Liver (tissue), 9 donors: ENCODE measurements around the gene CAMK1D. TPM values are rescaled to one million over a fixed set of nuclear protein-coding genes. Genes with fewer than 3 reads are reported as not detected.

Experiments used
- DNase-seq: peaks from one replicate; pipeline ENCODE4 v3.0.0-alpha.2; 2017; ENCODE audit warnings: low spot score
- H3K27ac ChIP-seq, 2 donors: one replicate each; pipeline ENCODE4 v1.7.0; 2013; ENCODE audit warnings: inconsistent platforms in 2 of 2, low read length in 2 of 2, control low read depth in 1 of 2, low read depth in 1 of 2, mild to moderate bottlenecking in 1 of 2
- H3K27me3 ChIP-seq, 4 donors: one replicate each; pipeline versions ENCODE4 v1.6.1 to v1.7.0; 2013; ENCODE audit warnings: low read length in 3 of 4, inconsistent platforms in 1 of 4, mild to moderate bottlenecking in 1 of 4, moderate library complexity in 1 of 4; ENCODE audit not compliant: control insufficient read depth in 4 of 4, insufficient read depth in 4 of 4
- H3K36me3 ChIP-seq, 4 donors: one replicate each; pipeline versions ENCODE4 v1.6.1 to v1.7.0; 2013; ENCODE audit warnings: low read length in 3 of 4, mild to moderate bottlenecking in 3 of 4, low read depth in 1 of 4, moderate library complexity in 1 of 4; ENCODE audit not compliant: control insufficient read depth in 4 of 4, insufficient read depth in 3 of 4
- H3K4me1 ChIP-seq, 4 donors: one replicate each; pipeline versions ENCODE4 v1.6.1 to v1.7.0; 2013; ENCODE audit warnings: low read length in 3 of 4, mild to moderate bottlenecking in 3 of 4, moderate library complexity in 1 of 4; ENCODE audit not compliant: control insufficient read depth in 4 of 4, insufficient read depth in 4 of 4
- H3K4me3 ChIP-seq, 3 donors: one replicate each; pipeline versions ENCODE4 v1.6.1 to v1.7.0; 2013; ENCODE audit warnings: low read length in 3 of 3, control low read depth in 1 of 3, low read depth in 1 of 3, mild to moderate bottlenecking in 1 of 3
- H3K9ac ChIP-seq, 2 donors: one replicate each; pipeline ENCODE4 v1.7.0; 2013; ENCODE audit warnings: low read length in 2 of 2, mild to moderate bottlenecking in 2 of 2, moderate library complexity in 2 of 2, control low read depth in 1 of 2, low read depth in 1 of 2
- H3K9me3 ChIP-seq, 4 donors: one replicate each; pipeline versions ENCODE4 v1.6.1 to v1.7.0; 2013; ENCODE audit warnings: low read length in 3 of 4; ENCODE audit not compliant: control insufficient read depth in 4 of 4
- ATF3 ChIP-seq: IDR thresholded peaks from 2 replicates; pipeline ENCODE4 v1.6.1; 2016; ENCODE audit warnings: antibody characterized with exemption
- CTCF ChIP-seq: fragments of 150-350 bp; IDR thresholded peaks from 2 replicates; pipeline ENCODE4 v1.5.1; 2017; ENCODE audit warnings: improper control_type of control experiment, low read depth, low read length; ENCODE audit not compliant: missing input control
- EGR1 ChIP-seq, 2 donors: IDR thresholded peaks; 2 replicates each; pipeline ENCODE4 v1.6.1; 2016 to 2018; ENCODE audit warnings: antibody characterized with exemption in 2 of 2, low read depth in 2 of 2
- FOXA1 ChIP-seq: IDR thresholded peaks from 2 replicates; pipeline ENCODE4 v1.6.1; 2016; ENCODE audit warnings: antibody characterized with exemption
- FOXA2 ChIP-seq: IDR thresholded peaks from 2 replicates; pipeline ENCODE4 v1.6.1; 2016; ENCODE audit warnings: antibody characterized with exemption
- GABPA ChIP-seq, 2 donors: IDR thresholded peaks in 1 of 2; conservative IDR thresholded peaks in 1 of 2; 2 replicates each; pipeline ENCODE4 v1.6.1; 2016; ENCODE audit warnings: antibody characterized with exemption in 2 of 2, mild to moderate bottlenecking in 1 of 2, moderate library complexity in 1 of 2
- HNF4A ChIP-seq, 2 donors: conservative IDR thresholded peaks; 2 replicates each; pipeline ENCODE4 v1.6.1; 2016; ENCODE audit warnings: antibody characterized with exemption in 2 of 2, mild to moderate bottlenecking in 2 of 2
- HNF4G ChIP-seq: IDR thresholded peaks from 2 replicates; pipeline ENCODE4 v1.6.1; 2016; ENCODE audit warnings: antibody characterized with exemption
- JUND ChIP-seq, 2 donors: IDR thresholded peaks; 2 replicates each; pipeline ENCODE4 v1.6.1; 2016; ENCODE audit warnings: antibody characterized with exemption in 2 of 2
- MAX ChIP-seq: IDR thresholded peaks from 2 replicates; pipeline ENCODE4 v1.6.1; 2016; ENCODE audit warnings: antibody characterized with exemption
- NR2F2 ChIP-seq: IDR thresholded peaks from 2 replicates; pipeline ENCODE4 v1.6.1; 2016; ENCODE audit warnings: antibody characterized with exemption
- RAD21 ChIP-seq, 2 donors: IDR thresholded peaks; 2 replicates each; pipeline ENCODE4 v1.6.1; 2016; ENCODE audit warnings: antibody characterized with exemption in 2 of 2, mild to moderate bottlenecking in 2 of 2
- REST ChIP-seq: IDR thresholded peaks from 2 replicates; pipeline ENCODE4 v1.6.1; 2016; ENCODE audit warnings: antibody characterized with exemption, mild to moderate bottlenecking
- RXRA ChIP-seq, 2 donors: IDR thresholded peaks; 2 replicates each; pipeline ENCODE4 v1.6.1; 2017 to 2018; ENCODE audit warnings: antibody characterized with exemption in 2 of 2, mild to moderate bottlenecking in 1 of 2
- SP1 ChIP-seq: IDR thresholded peaks from 2 replicates; pipeline ENCODE4 v1.6.1; 2018; ENCODE audit warnings: antibody characterized with exemption, mild to moderate bottlenecking
- TAF1 ChIP-seq: conservative IDR thresholded peaks from 2 replicates; pipeline ENCODE4 v1.6.1; 2016; ENCODE audit warnings: antibody characterized with exemption, mild to moderate bottlenecking
- YY1 ChIP-seq: IDR thresholded peaks from 2 replicates; pipeline ENCODE4 v1.6.1; 2016; ENCODE audit warnings: antibody characterized with exemption, mild to moderate bottlenecking
- ZBTB33 ChIP-seq: IDR thresholded peaks from 2 replicates; pipeline ENCODE4 v1.6.1; 2016; ENCODE audit warnings: antibody characterized with exemption
- WGBS: extraction: QIAGEN DNeasy Blood & Tissue Kit; methylation state at CpG from one replicate; pipeline ENCODE4 v1.1.7; 2013; 5-methylcytosine and 5-hydroxymethylcytosine counted together
- polyA plus RNA-seq, 2 donors: library from polyadenylated mRNA; stranded (reverse) in 1 of 2; unstranded in 1 of 2; fragments of 200-250 nt in 1 of 2; fragments of >200 nt in 1 of 2; fragmentation: Nextera tagmentation in 1 of 2; extraction: Ambion mirVana in 1 of 2; gene quantifications; one replicate each; pipeline versions ENCODE4 v1.2.1 to v1.2.3, GENCODE V29; 2013 to 2015
- total RNA-seq, 2 donors: library from RNA; depleted of rRNA; stranded (reverse); fragments of >200 nt; gene quantifications; one replicate each; pipeline ENCODE4 v1.2.3, GENCODE V29; 2014
- donor health status: healthy.
- donor health status: healthy.
- donor health status: healthy.
- donor health status: healthy.
- donor health status: healthy.

CAMK1D gene
- total and polyA plus RNA-seq, 4 donors: 2.7 to 10.1 (median 4.2) TPM

GRCh38 chr10:12625393-12626023 is 276.2 kb downstream of the CAMK1D start:
- TF ChIP-seq FOXA1: no peak
- TF ChIP-seq REST: no peak
- no peak for TF ChIP-seq RAD21 (IDR thresholded peaks at IDR 0.05)
- no peak for TF ChIP-seq JUND (IDR thresholded peaks at IDR 0.05)
- TF ChIP-seq SP1: no peak
- no peak for TF ChIP-seq TAF1
- TF ChIP-seq RXRA (IDR thresholded peaks at IDR 0.05): no peak
- TF ChIP-seq MAX: no peak
- no peak for TF ChIP-seq NR2F2
- TF ChIP-seq HNF4G: no peak
- no peak for TF ChIP-seq EGR1 (IDR thresholded peaks at IDR 0.05; ENCODE audit: low read depth in 2 of 2)
- TF ChIP-seq CTCF: no peak
- TF ChIP-seq HNF4A (conservative IDR thresholded peaks at IDR 0.05): no peak
- TF ChIP-seq YY1: no peak
- no peak for TF ChIP-seq ATF3
- no peak for TF ChIP-seq ZBTB33
- no peak for TF ChIP-seq GABPA (IDR thresholded peaks at IDR 0.05 in 1 of 2, conservative IDR thresholded peaks at IDR 0.05 in 1 of 2)
- no peak for TF ChIP-seq FOXA2
- H3K9me3 ChIP-seq: no peaks in the 10 kb centered on the region

More at GRCh38 chr10:12625393-12626023, 276.2 kb downstream of the CAMK1D start:
- no peak overlapping the region for H3K9ac ChIP-seq
- H3K27me3 ChIP-seq: no peaks in the 10 kb centered on the region
- peaks cover 2 to 30% (median 15%) of the 10 kb centered on the region in 4 donors for H3K4me1 ChIP-seq
- DNase-seq: no peak
- H3K27ac ChIP-seq: no peak overlapping the region
- no peak overlapping the region for H3K4me3 ChIP-seq
- no peaks in the 10 kb centered on the region for H3K36me3 ChIP-seq
- WGBS: 94% methylated on average over 12 of the region's 12 CpGs
